Fibroblast of the aortic adventitia (primary cell): ENCODE measurements around the gene CCNK. TPM values are rescaled to one million over a fixed set of nuclear protein-coding genes. Genes with fewer than 3 reads are reported as not detected.

Experiments used
- DNase-seq: peaks from one replicate; pipeline ENCODE4 v3.0.0-alpha.2; 2010; ENCODE audit warnings: low read depth
- H3K4me3 ChIP-seq: 2 replicates; pipeline ENCODE4 v1.5.1; 2011; ENCODE audit warnings: low read depth, mild to moderate bottlenecking, control low read depth, low read length, moderate library complexity
- total RNA-seq: library from RNA; depleted of rRNA; stranded (reverse); fragments of >200 nt; gene quantifications from 2 replicates; pipeline ENCODE4 v1.2.3, GENCODE V29; 2012; ENCODE audit warnings: low replicate concordance
- TF ChIP-seq, protein P1 (sequence below): IDR thresholded peaks from 2 replicates; pipeline ENCODE4 v1.5.1; 2011; ENCODE audit warnings: mild to moderate bottlenecking, low read length, control low read depth, inconsistent platforms; ENCODE audit not compliant: insufficient read depth

CCNK gene
- total RNA-seq, 1 donor: 27.3 TPM

DNA sequence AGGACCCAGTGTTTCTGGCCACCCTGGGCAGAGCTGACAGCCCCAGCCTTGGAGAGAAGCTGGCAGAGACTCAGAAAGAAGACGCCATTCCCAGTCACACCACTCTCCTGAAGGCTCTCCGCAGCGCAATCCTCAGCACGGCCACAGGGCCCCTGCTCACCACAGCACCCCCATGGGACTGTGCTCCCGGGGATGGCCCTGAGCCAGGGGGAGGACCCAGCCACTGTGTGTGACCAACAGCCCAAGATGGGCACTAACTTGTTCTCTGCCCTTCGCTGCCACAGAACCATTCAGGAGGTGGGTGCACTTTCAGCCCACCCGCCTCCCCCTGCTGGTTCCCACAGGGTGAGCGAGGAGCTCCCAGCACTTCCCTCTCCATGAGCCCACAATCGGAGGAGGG lies 57.1 kb downstream of the CCNK start:
- H3K4me3 ChIP-seq: no peak overlapping the region
- TF ChIP-seq, protein P1, sequence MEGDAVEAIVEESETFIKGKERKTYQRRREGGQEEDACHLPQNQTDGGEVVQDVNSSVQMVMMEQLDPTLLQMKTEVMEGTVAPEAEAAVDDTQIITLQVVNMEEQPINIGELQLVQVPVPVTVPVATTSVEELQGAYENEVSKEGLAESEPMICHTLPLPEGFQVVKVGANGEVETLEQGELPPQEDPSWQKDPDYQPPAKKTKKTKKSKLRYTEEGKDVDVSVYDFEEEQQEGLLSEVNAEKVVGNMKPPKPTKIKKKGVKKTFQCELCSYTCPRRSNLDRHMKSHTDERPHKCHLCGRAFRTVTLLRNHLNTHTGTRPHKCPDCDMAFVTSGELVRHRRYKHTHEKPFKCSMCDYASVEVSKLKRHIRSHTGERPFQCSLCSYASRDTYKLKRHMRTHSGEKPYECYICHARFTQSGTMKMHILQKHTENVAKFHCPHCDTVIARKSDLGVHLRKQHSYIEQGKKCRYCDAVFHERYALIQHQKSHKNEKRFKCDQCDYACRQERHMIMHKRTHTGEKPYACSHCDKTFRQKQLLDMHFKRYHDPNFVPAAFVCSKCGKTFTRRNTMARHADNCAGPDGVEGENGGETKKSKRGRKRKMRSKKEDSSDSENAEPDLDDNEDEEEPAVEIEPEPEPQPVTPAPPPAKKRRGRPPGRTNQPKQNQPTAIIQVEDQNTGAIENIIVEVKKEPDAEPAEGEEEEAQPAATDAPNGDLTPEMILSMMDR: peak; percentile 1
- DNase-seq: no peak

DNA sequence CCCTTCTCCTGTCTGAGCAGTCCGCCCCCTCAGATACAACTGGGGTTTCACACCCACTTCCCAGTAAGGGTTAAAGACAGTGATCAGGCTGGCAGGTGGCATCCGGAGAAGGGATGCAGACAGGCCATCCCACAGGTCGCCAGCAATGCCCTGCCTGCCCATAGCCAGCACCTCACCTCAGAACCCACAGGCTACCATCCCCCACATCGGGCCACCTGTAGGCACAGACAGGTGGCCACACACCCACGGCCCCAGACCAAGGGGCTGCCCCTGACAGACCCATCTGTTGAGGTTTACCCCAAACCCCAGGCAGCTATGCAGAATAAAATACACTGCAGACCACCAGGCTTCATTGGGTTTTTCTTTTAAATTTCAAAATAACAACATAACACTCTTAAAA lies 57.5 kb downstream of the CCNK start:
- TF ChIP-seq, protein P1: no peak
- H3K4me3 ChIP-seq: no peak overlapping the region
- DNase-seq: no peak

DNA sequence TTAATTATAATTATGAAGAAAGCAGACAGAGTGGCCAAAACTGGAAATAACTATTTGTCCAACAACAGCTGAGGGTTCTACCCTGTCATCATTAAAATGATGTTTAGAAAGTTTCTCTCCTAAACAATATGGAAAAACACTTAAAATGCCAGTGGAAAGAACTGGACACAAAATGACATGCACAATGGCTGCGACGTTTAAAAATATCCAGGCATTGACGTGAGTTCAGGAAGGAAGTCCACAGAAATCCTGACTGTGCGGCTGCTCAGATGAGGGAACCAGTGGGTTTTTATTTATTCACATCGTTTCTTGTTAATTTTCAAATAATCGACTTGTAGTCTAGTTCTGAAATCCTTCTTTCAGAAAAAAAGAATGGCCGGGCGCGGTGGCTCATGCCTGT lies 58.3 kb downstream of the CCNK start:
- TF ChIP-seq, protein P1: no peak
- no peak for DNase-seq
- H3K4me3 ChIP-seq: no peak overlapping the region

DNA sequence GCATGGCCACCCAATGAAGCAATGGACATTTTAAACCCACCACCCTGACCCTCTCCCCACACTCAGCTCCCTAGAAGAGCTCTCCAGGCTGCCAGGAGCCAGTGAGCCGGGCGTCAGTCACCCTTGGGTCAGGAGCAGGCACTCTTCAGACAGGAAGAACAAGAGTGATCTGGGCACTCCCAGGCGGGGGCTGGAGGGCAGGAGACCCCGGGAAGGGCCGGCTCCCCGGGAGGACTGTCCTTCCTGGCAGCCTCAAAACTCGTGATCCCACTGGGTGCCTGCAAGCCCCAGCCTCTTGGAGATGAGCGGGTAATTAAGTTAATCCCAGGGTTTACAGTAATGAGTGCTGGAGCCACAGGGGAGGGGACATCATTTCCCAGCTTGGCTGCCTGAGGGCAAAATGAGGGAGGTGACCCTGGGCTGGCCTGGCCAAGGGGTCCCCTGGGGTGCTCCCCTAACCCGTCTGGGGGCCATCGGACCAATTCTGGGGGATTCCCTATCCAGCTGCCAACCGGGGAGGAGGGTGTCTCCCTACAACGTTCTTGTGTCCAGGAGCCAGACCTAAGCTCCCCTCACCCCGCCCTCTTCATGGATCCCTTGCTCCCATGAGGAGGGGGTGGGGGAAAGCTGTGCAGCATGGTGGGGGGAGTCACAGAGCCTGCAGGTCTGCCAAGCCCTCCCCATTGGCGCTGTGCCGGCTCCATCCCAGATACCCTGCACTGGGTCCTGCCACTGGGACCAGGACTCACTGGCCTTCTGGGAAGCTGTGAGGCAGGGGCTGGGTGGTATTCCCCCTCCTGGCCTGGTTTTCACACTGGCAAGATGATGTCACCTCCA lies 59.2 kb downstream of the CCNK start:
- no peak for DNase-seq
- TF ChIP-seq, protein P1: no peak

DNA sequence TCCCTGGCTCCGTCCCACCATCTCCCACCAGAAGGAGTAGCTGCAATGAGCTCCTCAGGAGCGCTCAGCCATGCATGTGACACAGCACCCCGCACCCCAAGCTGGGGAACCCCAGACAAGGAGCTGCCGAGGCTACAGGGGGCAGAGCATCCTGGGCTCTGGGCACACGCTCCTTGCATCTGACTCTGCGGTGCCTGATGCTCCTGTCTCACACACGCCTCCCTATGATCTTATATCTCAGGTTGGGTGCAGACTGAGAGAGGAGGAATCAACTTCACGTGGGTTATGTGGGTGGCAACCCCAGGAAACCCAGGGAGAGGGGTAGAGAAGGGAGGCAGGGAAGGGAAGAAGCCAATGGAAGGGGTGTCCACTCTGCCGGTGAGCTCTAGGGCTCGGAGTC lies 60.0 kb downstream of the CCNK start:
- DNase-seq: no peak
- no peak overlapping the region for H3K4me3 ChIP-seq

More for the DNA sequence above, 59.2 kb downstream of the CCNK start:
- H3K4me3 ChIP-seq: no peak overlapping the region

DNA sequence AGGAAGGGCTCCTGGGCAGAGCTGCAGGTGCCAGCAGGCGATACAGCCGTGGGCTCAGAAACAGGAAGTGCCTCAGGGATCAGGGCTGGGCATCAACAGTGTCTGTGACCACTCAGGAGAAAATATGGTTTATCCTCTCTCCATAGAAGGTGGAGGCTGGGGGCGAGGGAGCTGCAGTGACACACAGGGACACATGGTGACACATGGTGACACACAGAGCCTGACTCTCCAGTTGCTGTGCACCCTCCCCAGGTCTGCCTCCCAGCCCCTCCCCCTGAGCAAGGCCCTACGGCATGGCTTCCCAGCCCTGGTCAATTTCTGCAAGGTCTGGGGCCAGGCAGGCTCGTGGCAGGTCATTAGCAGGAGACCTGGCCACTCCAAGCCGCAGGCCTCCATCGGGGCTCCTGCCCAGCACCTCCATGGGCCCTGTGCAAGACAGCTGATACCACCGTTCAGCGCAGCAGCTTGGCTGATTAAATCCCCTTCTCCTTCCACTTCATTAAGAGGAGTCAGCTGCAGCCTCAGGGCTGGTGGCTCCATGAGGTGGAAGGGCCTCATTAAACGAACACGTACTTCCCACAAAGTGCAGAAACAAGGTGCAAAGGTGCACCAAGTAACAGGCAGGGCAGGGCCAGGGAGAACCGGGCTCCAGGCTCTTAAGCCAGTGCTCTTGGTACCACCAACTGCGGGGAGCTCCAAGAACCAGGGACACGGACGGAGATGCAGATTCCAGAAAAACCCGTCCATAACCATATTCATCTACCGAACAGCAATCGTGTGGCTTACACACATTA lies 60.7 kb downstream of the CCNK start:
- TF ChIP-seq, protein P1: no peak
- DNase-seq: no peak
- H3K4me3 ChIP-seq: no peak overlapping the region

More for the DNA sequence above, 60.0 kb downstream of the CCNK start:
- TF ChIP-seq, protein P1: no peak
